GM12878 (cell line): ENCODE data around the gene RGS6. TPM values are rescaled to one million over a fixed set of nuclear protein-coding genes. Genes with fewer than 3 reads are reported as not detected.

Experiments
- ATAC-seq: fragments of 200-7000 bp; cut with Tn5 transposase; 3 replicates; pipeline ENCODE4 v1.9.1; 2020; ENCODE audit warnings: mild to moderate bottlenecking, moderate library complexity
- BruUV-seq: library from RNA; stranded (reverse); fragments of 400-500 nt; replicated peaks from 2 replicates; lab custom pipeline; 2021; lab: Mats Ljungman, UMichigan
- CTCF ChIA-PET: fragments of 300-600 bp; sonication (Branson Sonifier 250); formaldehyde crosslinking; extraction: SDS; loops from one replicate; lab custom pipeline; 2021; ENCODE audit warnings: inconsistent platforms; lab: Yijun Ruan, JAX
- POLR2A ChIA-PET: fragments of 350-600 bp; formaldehyde crosslinking; extraction: SDS; loops from one replicate; lab custom pipeline; 2021; ENCODE audit warnings: inconsistent platforms; lab: Charles Lee
- RAD21 ChIA-PET: fragments of 300-600 bp; sonication (Branson Sonifier 250); formaldehyde crosslinking; loops from one replicate; lab custom pipeline; 2023; ENCODE audit warnings: antibody characterized with exemption; ENCODE audit not compliant: unreplicated experiment; lab: Charles Lee
- SMC1A ChIA-PET: fragments of 300-600 bp; sonication (Branson Sonifier 250); formaldehyde crosslinking; loops from one replicate; lab custom pipeline; 2023; ENCODE audit not compliant: unreplicated experiment, uncharacterized antibody; lab: Charles Lee
- DNase-seq: peaks from one replicate; pipeline ENCODE4 v3.0.0-alpha.2; 2011; ENCODE audit warnings: low read depth, low spot score
- FAIRE-seq: peaks from 3 replicates; lab custom pipeline; 2011; peaks lifted over from hg19 to GRCh38; lab: Jason Lieb, UNC
- H2AFZ ChIP-seq: 2 replicates; pipeline ENCODE4 v1.6.0; 2011; ENCODE audit warnings: low read depth, low read length, control low read depth; ENCODE audit not compliant: control insufficient read depth
- H3K27ac ChIP-seq: 2 replicates; pipeline ENCODE4 v1.5.1; 2011; ENCODE audit warnings: control low read depth; ENCODE audit not compliant: control insufficient read depth, insufficient read depth
- H3K27me3 ChIP-seq, 2 experiments: replicated peaks in 1 of 2; 2 replicates each; pipeline versions ENCODE4 v1.6.0 to v1.6.1; 2011; ENCODE audit warnings: low read length in 1 of 2; ENCODE audit not compliant: control insufficient read depth in 2 of 2, insufficient read depth in 2 of 2
- H3K36me3 ChIP-seq, 2 experiments: 2 replicates each; pipeline ENCODE4 v1.5.1; 2011; ENCODE audit warnings: low read length in 1 of 2; ENCODE audit not compliant: control insufficient read depth in 2 of 2, insufficient read depth in 2 of 2
- H3K4me1 ChIP-seq: 2 replicates; pipeline ENCODE4 v1.6.1; 2011; ENCODE audit warnings: mild to moderate bottlenecking, low read length, moderate library complexity, mixed read lengths; ENCODE audit not compliant: control insufficient read depth, insufficient read depth
- H3K4me2 ChIP-seq: 2 replicates; pipeline ENCODE4 v1.6.0; 2011; ENCODE audit warnings: control low read depth; ENCODE audit not compliant: control insufficient read depth, insufficient read depth
- H3K4me3 ChIP-seq: fragments of 200-600 bp; sonication (generic); 2 replicates; pipeline ENCODE4 v1.5.1; 2016
- H3K79me2 ChIP-seq: 2 replicates; pipeline ENCODE4 v1.6.0; 2011; ENCODE audit warnings: low read length; ENCODE audit not compliant: control insufficient read depth, insufficient read depth
- H3K9ac ChIP-seq: 2 replicates; pipeline ENCODE4 v1.8.0; 2011; ENCODE audit warnings: low read length, control low read depth, mixed read lengths; ENCODE audit not compliant: control insufficient read depth, insufficient read depth
- H3K9me3 ChIP-seq: replicated peaks from 3 replicates; pipeline ENCODE4 v1.5.1; 2011; ENCODE audit warnings: mild to moderate bottlenecking, low read length; ENCODE audit not compliant: control insufficient read depth, insufficient read depth
- H4K20me1 ChIP-seq: 2 replicates; pipeline ENCODE4 v1.6.0; 2011; ENCODE audit not compliant: control insufficient read depth, insufficient read depth
- BACH1 ChIP-seq: fragments of 450-650 bp; IDR thresholded peaks from 2 replicates; pipeline ENCODE4 v1.6.1; 2017; ENCODE audit warnings: mild to moderate bottlenecking, borderline replicate concordance
- ETV6 ChIP-seq, 2 experiments: fragments of 450-650 bp in 1 of 2; IDR thresholded peaks in 1 of 2; conservative IDR thresholded peaks in 1 of 2; 2 replicates each; pipeline ENCODE4 v1.6.1; 2014; ENCODE audit warnings: antibody characterized with exemption in 1 of 2, borderline replicate concordance in 1 of 2, low read depth in 1 of 2, mild to moderate bottlenecking in 1 of 2, moderate library complexity in 1 of 2
- EZH2 ChIP-seq: IDR thresholded peaks from 2 replicates; pipeline ENCODE4 v1.6.1; 2012; ENCODE audit warnings: low read depth, mild to moderate bottlenecking, control low read depth, inconsistent platforms, low read length, borderline replicate concordance; ENCODE audit not compliant: control insufficient read depth
- MYC ChIP-seq: IDR thresholded peaks from 2 replicates; pipeline ENCODE4 v1.6.1; 2011; ENCODE audit warnings: mild to moderate bottlenecking, low read length, moderate library complexity, inconsistent platforms; ENCODE audit not compliant: insufficient read depth, insufficient replicate concordance, insufficient read length, severe bottlenecking
- NR2F1 ChIP-seq: fragments of 450-650 bp; conservative IDR thresholded peaks from 2 replicates; pipeline ENCODE4 v1.6.1; 2017; ENCODE audit warnings: mild to moderate bottlenecking
- RUNX3 ChIP-seq: IDR thresholded peaks from 2 replicates; pipeline ENCODE4 v1.6.1; 2012; ENCODE audit warnings: low read length, inconsistent platforms
- SIN3A ChIP-seq: IDR thresholded peaks from 2 replicates; pipeline ENCODE4 v1.6.1; 2012; ENCODE audit warnings: low read depth, low read length, improper control_type of control experiment
- SIX5 ChIP-seq: IDR thresholded peaks from 2 replicates; pipeline ENCODE4 v1.6.1; 2011; ENCODE audit warnings: mild to moderate bottlenecking, low read depth, low read length, moderate library complexity; ENCODE audit not compliant: severe bottlenecking
- SPI1 ChIP-seq: IDR thresholded peaks from 2 replicates; pipeline ENCODE4 v1.6.1; 2011; ENCODE audit warnings: low read depth, mild to moderate bottlenecking, low read length, moderate library complexity, borderline replicate concordance; ENCODE audit not compliant: insufficient read depth
- ZNF384 ChIP-seq: IDR thresholded peaks from 2 replicates; pipeline ENCODE4 v1.6.1; 2012; ENCODE audit warnings: low read depth, mild to moderate bottlenecking, low read length, improper control_type of control experiment, borderline replicate concordance
- ZSCAN29 ChIP-seq: fragments of 450-650 bp; IDR thresholded peaks from 2 replicates; pipeline ENCODE4 v1.6.1; 2017; ENCODE audit warnings: mild to moderate bottlenecking, moderate library complexity
- WGBS: methylation state at CpG from one replicate; pipeline ENCODE4 v1.1.6; 2016; ENCODE audit warnings: low lambda C conversion rate; ENCODE audit not compliant: insufficient replicate concordance, insufficient coverage; ENCODE audit errors: missing lambda C conversion rate; 5-methylcytosine and 5-hydroxymethylcytosine counted together
- in situ Hi-C: fragments of 300-500 bp; cut with MboI; formaldehyde crosslinking; loops from 9 replicates; pipeline ENCODE4 v1.14.3; 2018; ENCODE audit warnings: mixed read lengths
- intact Hi-C: fragments of 100-400 bp; cut with micrococcal nuclease; formaldehyde crosslinking; loops from one replicate; pipeline ENCODE4 v1.14.2; 2022; ENCODE audit not compliant: unreplicated experiment
- polyA plus RNA-seq, 11 experiments: library from polyadenylated mRNA; depleted of rRNA in 4 of 11; unstranded in 6 of 11; stranded (reverse) in 5 of 11; fragments of >200 nt; fragmentation: Nextera tagmentation in 4 of 11; fragmentation: Illumina TruSeq in 1 of 11; extraction: Ambion mirVana in 4 of 11; extraction: Trizol in 1 of 11; gene quantifications; 1 replicate in 1 of 11; 2 replicates in 10 of 11; pipeline versions ENCODE4 v1.2.1 to v1.2.3, GENCODE V29; 2011 to 2016; ENCODE audit warnings: inconsistent platforms in 2 of 11, missing spikeins in 2 of 11, low read depth in 1 of 11
- total RNA-seq, 4 experiments: library from RNA; depleted of rRNA in 3 of 4; stranded (reverse); fragments of >200 nt in 3 of 4; fragmentation: Illumina TruSeq in 1 of 4; extraction: Trizol in 1 of 4; gene quantifications; 2 replicates each; pipeline versions ENCODE4 v1.2.1 to v1.2.3, GENCODE V29; 2013 to 2021
- TF ChIP-seq, protein P1 (sequence below): fragments of 450-650 bp; IDR thresholded peaks from 2 replicates; pipeline ENCODE4 v1.6.1; 2017; ENCODE audit warnings: antibody characterized with exemption, mild to moderate bottlenecking, moderate library complexity
- TF ChIP-seq, protein P2 (sequence below): fragments of 450-650 bp; IDR thresholded peaks from 2 replicates; pipeline ENCODE4 v1.6.1; 2017; ENCODE audit warnings: borderline replicate concordance
- TF ChIP-seq, protein P3 (sequence below): IDR thresholded peaks from 2 replicates; pipeline ENCODE4 v1.6.1; 2011; ENCODE audit warnings: low read depth, low read length, improper control_type of control experiment, borderline replicate concordance
- TF ChIP-seq, protein P4 (sequence below): fragments of 450-650 bp; formaldehyde crosslinking; IDR thresholded peaks from 2 replicates; pipeline ENCODE4 v1.5.0; 2022; ENCODE audit warnings: mild to moderate bottlenecking, missing genetic modification characterization

RGS6 gene
- total and polyA plus RNA-seq, 10 of the 15 experiments (the other 5 are each of a cell fraction or from before 2014, with no cell fraction given): 3.9 to 18.1 (median 12.4) TPM

DNA sequence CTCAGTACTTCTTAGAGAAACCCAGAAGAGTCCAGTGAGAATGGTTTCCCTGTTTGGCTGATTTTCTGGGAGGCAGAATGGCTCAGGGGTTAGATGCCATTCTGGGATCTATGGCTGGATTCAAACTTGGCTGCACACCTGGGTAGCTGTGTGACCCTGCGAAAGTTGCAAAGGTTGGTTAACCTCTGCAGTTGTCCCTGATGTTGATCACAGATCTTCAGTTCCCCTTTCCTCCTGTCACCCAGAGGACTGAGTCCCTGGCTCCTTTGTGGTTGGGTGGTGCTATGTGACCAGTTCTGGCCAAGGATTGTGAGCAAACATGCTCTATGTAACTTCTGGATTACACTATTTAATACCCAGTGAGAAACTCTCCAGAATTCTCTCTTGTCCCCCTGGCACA lies 418.0 kb downstream of the RGS6 start:
- Histone ChIP-seq H3K4me1 (no peaks in the 10 kb centered on the region), H3K4me3 (no peak overlapping the region), H3K4me2 (no peak overlapping the region), H3K9ac (no peak overlapping the region), H3K27ac (no peak overlapping the region), H2AFZ (no peak overlapping the region), H3K27me3 (no peaks in the 10 kb centered on the region), H3K9me3 (no peaks in the 10 kb centered on the region), H4K20me1 (no peaks in the 10 kb centered on the region), H3K79me2 (no peaks in the 10 kb centered on the region), H3K36me3 (no peaks in the 10 kb centered on the region)
- no peak for FAIRE-seq
- RAD21 ChIA-PET: interaction anchor here (1.0 kb wide), 1 partner anchor 164 kb away, joined by 3 read pairs; no protein-coding TSS in a partner anchor
- SMC1A ChIA-PET: interaction anchor here (1.6 kb wide), 1 partner anchor 32 kb away, joined by 3 read pairs; no protein-coding TSS in a partner anchor
- intact Hi-C loops: no loop called here
- POLR2A ChIA-PET: no interaction called here
- CTCF ChIA-PET: interaction anchor here (0.9 to 1.7 kb wide), 2 partner anchors 11 to 327 kb away, joined by 3 to 4 read pairs; no protein-coding TSS in a partner anchor
- DNase-seq: no peak
- 46% methylated on average over 1 of the region's 1 CpG for WGBS
- in situ Hi-C loops: no loop called here
- peak; percentile 81 for ATAC-seq
- BruUV-seq: no TSS peak
- no peak for TF ChIP-seq EZH2
- TF ChIP-seq MYC: no peak
- TF ChIP-seq, protein P1, sequence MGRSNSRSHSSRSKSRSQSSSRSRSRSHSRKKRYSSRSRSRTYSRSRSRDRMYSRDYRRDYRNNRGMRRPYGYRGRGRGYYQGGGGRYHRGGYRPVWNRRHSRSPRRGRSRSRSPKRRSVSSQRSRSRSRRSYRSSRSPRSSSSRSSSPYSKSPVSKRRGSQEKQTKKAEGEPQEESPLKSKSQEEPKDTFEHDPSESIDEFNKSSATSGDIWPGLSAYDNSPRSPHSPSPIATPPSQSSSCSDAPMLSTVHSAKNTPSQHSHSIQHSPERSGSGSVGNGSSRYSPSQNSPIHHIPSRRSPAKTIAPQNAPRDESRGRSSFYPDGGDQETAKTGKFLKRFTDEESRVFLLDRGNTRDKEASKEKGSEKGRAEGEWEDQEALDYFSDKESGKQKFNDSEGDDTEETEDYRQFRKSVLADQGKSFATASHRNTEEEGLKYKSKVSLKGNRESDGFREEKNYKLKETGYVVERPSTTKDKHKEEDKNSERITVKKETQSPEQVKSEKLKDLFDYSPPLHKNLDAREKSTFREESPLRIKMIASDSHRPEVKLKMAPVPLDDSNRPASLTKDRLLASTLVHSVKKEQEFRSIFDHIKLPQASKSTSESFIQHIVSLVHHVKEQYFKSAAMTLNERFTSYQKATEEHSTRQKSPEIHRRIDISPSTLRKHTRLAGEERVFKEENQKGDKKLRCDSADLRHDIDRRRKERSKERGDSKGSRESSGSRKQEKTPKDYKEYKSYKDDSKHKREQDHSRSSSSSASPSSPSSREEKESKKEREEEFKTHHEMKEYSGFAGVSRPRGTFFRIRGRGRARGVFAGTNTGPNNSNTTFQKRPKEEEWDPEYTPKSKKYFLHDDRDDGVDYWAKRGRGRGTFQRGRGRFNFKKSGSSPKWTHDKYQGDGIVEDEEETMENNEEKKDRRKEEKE: no peak
- TF ChIP-seq ZSCAN29: no peak
- no peak for TF ChIP-seq SIN3A
- no peak for TF ChIP-seq SIX5
- no peak for TF ChIP-seq BACH1
- TF ChIP-seq ZNF384: no peak
- 0 out of 2 replicates have a peak, but pooled peaks have one; percentile 29 for TF ChIP-seq NR2F1
- no peak for TF ChIP-seq ETV6 (conservative IDR thresholded peaks at IDR 0.05 in 1 of 2, IDR thresholded peaks at IDR 0.05 in 1 of 2; ENCODE audit: borderline replicate concordance in 1 of 2, low read depth in 1 of 2)
- TF ChIP-seq SPI1: peak; percentile 76; the same call in 1 of the 2 replicates
- TF ChIP-seq, protein P2, sequence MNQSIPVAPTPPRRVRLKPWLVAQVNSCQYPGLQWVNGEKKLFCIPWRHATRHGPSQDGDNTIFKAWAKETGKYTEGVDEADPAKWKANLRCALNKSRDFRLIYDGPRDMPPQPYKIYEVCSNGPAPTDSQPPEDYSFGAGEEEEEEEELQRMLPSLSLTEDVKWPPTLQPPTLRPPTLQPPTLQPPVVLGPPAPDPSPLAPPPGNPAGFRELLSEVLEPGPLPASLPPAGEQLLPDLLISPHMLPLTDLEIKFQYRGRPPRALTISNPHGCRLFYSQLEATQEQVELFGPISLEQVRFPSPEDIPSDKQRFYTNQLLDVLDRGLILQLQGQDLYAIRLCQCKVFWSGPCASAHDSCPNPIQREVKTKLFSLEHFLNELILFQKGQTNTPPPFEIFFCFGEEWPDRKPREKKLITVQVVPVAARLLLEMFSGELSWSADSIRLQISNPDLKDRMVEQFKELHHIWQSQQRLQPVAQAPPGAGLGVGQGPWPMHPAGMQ: no peak
- TF ChIP-seq, protein P3, sequence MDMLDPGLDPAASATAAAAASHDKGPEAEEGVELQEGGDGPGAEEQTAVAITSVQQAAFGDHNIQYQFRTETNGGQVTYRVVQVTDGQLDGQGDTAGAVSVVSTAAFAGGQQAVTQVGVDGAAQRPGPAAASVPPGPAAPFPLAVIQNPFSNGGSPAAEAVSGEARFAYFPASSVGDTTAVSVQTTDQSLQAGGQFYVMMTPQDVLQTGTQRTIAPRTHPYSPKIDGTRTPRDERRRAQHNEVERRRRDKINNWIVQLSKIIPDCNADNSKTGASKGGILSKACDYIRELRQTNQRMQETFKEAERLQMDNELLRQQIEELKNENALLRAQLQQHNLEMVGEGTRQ: no peak
- TF ChIP-seq, protein P4, sequence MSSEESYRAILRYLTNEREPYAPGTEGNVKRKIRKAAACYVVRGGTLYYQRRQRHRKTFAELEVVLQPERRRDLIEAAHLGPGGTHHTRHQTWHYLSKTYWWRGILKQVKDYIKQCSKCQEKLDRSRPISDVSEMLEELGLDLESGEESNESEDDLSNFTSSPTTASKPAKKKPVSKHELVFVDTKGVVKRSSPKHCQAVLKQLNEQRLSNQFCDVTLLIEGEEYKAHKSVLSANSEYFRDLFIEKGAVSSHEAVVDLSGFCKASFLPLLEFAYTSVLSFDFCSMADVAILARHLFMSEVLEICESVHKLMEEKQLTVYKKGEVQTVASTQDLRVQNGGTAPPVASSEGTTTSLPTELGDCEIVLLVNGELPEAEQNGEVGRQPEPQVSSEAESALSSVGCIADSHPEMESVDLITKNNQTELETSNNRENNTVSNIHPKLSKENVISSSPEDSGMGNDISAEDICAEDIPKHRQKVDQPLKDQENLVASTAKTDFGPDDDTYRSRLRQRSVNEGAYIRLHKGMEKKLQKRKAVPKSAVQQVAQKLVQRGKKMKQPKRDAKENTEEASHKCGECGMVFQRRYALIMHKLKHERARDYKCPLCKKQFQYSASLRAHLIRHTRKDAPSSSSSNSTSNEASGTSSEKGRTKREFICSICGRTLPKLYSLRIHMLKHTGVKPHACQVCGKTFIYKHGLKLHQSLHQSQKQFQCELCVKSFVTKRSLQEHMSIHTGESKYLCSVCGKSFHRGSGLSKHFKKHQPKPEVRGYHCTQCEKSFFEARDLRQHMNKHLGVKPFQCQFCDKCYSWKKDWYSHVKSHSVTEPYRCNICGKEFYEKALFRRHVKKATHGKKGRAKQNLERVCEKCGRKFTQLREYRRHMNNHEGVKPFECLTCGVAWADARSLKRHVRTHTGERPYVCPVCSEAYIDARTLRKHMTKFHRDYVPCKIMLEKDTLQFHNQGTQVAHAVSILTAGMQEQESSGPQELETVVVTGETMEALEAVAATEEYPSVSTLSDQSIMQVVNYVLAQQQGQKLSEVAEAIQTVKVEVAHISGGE (CRISPR knock-in tag): no peak
- TF ChIP-seq RUNX3: peak; percentile 24; the same call in 1 of the 2 replicates
